Keratinocyte (primary cell): ENCODE measurements around the gene CDK15. TPM values are rescaled to one million over a fixed set of nuclear protein-coding genes. Genes with fewer than 3 reads are reported as not detected.

Experiments used
- DNase-seq: peaks from one replicate; pipeline ENCODE4 v3.0.0-alpha.2; 2011; ENCODE audit warnings: low read depth, missing footprints, low spot score
- FAIRE-seq: peaks from 2 replicates; lab custom pipeline; 2011; peaks lifted over from hg19 to GRCh38; lab: Jason Lieb, UNC
- H2AFZ ChIP-seq: 2 replicates; pipeline ENCODE4 v1.6.0; 2012; ENCODE audit warnings: low read length, control low read depth, inconsistent platforms; ENCODE audit not compliant: control insufficient read depth
- H3K27ac ChIP-seq: 2 replicates; pipeline ENCODE4 v1.5.1; 2011; ENCODE audit warnings: low read length; ENCODE audit not compliant: control insufficient read depth, insufficient read depth
- H3K27me3 ChIP-seq: 3 replicates; pipeline ENCODE4 v1.6.0; 2011; ENCODE audit warnings: low read length; ENCODE audit not compliant: control insufficient read depth, insufficient read depth; ENCODE audit errors: extremely low read depth
- H3K36me3 ChIP-seq, 2 experiments: 2 replicates in 1 of 2; 3 replicates in 1 of 2; pipeline ENCODE4 v1.5.1; 2011; ENCODE audit warnings: low read length in 2 of 2, mild to moderate bottlenecking in 1 of 2; ENCODE audit not compliant: control insufficient read depth in 2 of 2, insufficient read depth in 2 of 2; ENCODE audit errors: extremely low read depth in 1 of 2
- H3K4me1 ChIP-seq: 3 replicates; pipeline ENCODE4 v1.5.1; 2011; ENCODE audit warnings: low read length; ENCODE audit not compliant: control insufficient read depth, insufficient read depth; ENCODE audit errors: extremely low read depth
- H3K4me2 ChIP-seq: 3 replicates; pipeline ENCODE4 v1.6.0; 2011; ENCODE audit warnings: low read depth, low read length; ENCODE audit not compliant: control insufficient read depth, insufficient read depth; ENCODE audit errors: extremely low read depth
- H3K4me3 ChIP-seq, 3 experiments: fragments of 200-600 bp in 1 of 3; sonication (generic) in 1 of 3; 2 replicates in 2 of 3; 3 replicates in 1 of 3; pipeline ENCODE4 v1.5.1; 2011 to 2016; ENCODE audit warnings: low read length in 3 of 3, mild to moderate bottlenecking in 3 of 3, control low read depth in 2 of 3, inconsistent platforms in 1 of 3, low read depth in 1 of 3, mixed read lengths in 1 of 3, mixed run types in 1 of 3, moderate library complexity in 1 of 3; ENCODE audit not compliant: control insufficient read depth in 2 of 3, insufficient read depth in 2 of 3; ENCODE audit errors: extremely low read depth in 1 of 3
- H3K79me2 ChIP-seq: 2 replicates; pipeline ENCODE4 v1.6.0; 2012; ENCODE audit warnings: low read length; ENCODE audit not compliant: control insufficient read depth, insufficient read depth
- H3K9ac ChIP-seq: 3 replicates; pipeline ENCODE4 v1.6.0; 2011; ENCODE audit warnings: low read length; ENCODE audit not compliant: control insufficient read depth, insufficient read depth; ENCODE audit errors: extremely low read depth
- H3K9me1 ChIP-seq: 3 replicates; pipeline ENCODE4 v1.6.0; 2011; ENCODE audit warnings: low read length; ENCODE audit not compliant: control insufficient read depth, insufficient read depth; ENCODE audit errors: extremely low read depth
- H3K9me3 ChIP-seq: 2 replicates; pipeline ENCODE4 v1.5.1; 2012; ENCODE audit warnings: low read depth, low read length; ENCODE audit not compliant: control insufficient read depth
- H4K20me1 ChIP-seq: 3 replicates; pipeline ENCODE4 v1.6.0; 2011; ENCODE audit warnings: low read length; ENCODE audit not compliant: control insufficient read depth, insufficient read depth; ENCODE audit errors: extremely low read depth
- CTCF ChIP-seq, 3 experiments: IDR thresholded peaks in 1 of 3; conservative IDR thresholded peaks in 1 of 3; optimal IDR thresholded peaks in 1 of 3; 2 replicates in 2 of 3; 3 replicates in 1 of 3; pipeline versions ENCODE3 to v1.5.1; 2011; ENCODE audit warnings: low read length in 3 of 3, mild to moderate bottlenecking in 3 of 3, moderate library complexity in 2 of 3, control low read depth in 1 of 3, inconsistent platforms in 1 of 3; ENCODE audit not compliant: insufficient read depth in 2 of 3; ENCODE audit errors: extremely low read depth in 1 of 3
- EZH2 ChIP-seq: IDR thresholded peaks from one replicate; pipeline ENCODE4 v1.6.1; 2012; ENCODE audit warnings: inconsistent platforms, mild to moderate bottlenecking, low read length, moderate library complexity
- dilution Hi-C: fragments of 300-500 bp; cut with MboI; formaldehyde crosslinking; loops from one replicate; pipeline ENCODE4 v1.7.0; 2020; ENCODE audit warnings: low sequenced_read_pairs; ENCODE audit not compliant: extremely low pct_ligation_motif_present
- polyA plus RNA-seq, 5 experiments: library from polyadenylated mRNA; depleted of rRNA in 3 of 5; stranded (reverse) in 3 of 5; stranded (forward) in 1 of 5; unstranded in 1 of 5; fragments of >200 nt; gene quantifications; 1 replicate in 1 of 5; 2 replicates in 3 of 5; 3 replicates in 1 of 5; pipeline versions ENCODE4 v1.2.1 to v1.2.3, GENCODE V29; 2011 to 2012; ENCODE audit warnings: missing spikeins in 2 of 5, low read depth in 1 of 5, low replicate concordance in 1 of 5

The CDK15 gene
- polyA plus RNA-seq, 1 donor (not counting 4 experiments of a cell fraction or from before 2014, with no cell fraction given) = 0.96 TPM

DNA sequence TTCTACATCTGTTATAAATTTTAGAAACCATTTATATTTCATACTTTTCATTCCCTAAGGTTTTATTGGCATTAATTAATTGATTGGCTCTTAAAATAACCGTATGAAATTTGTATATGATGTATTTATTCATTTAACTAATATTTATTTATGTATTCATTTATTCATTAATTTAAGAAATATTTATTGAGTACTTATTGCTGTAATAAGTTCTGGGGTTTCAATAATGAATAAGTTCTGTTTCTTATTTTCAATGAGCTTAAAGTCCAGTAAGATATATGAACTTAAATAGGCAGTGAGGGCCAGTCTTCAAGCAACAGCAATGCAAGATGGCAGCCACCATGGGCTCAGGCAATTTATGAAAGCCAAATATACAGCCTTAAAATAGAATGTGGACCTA is 17.9 kb downstream of the CDK15 start:
- H3K4me1 ChIP-seq = peaks cover 4% of the 10 kb centered on the region
- no peak overlapping the region for H3K4me3 ChIP-seq
- TF ChIP-seq CTCF (optimal IDR thresholded peaks at IDR 0.05 in 1 of 3, IDR thresholded peaks at IDR 0.05 in 1 of 3, conservative IDR thresholded peaks at IDR 0.05 in 1 of 3; ENCODE audit: extremely low read depth in 1 of 3, insufficient read depth in 2 of 3, low read length in 3 of 3) = no peak
- no peak for TF ChIP-seq EZH2
- H2AFZ ChIP-seq = no peak overlapping the region
- no peak overlapping the region for H3K27ac ChIP-seq
- H3K9me3 ChIP-seq = no peaks in the 10 kb centered on the region
- no peak overlapping the region for H3K9ac ChIP-seq
- no peaks in the 10 kb centered on the region for H4K20me1 ChIP-seq
- FAIRE-seq (no peak), DNase-seq (no peak)
- H3K9me1 ChIP-seq = no peaks in the 10 kb centered on the region
- H3K36me3 ChIP-seq = no peaks in the 10 kb centered on the region
- no peaks in the 10 kb centered on the region for H3K27me3 ChIP-seq
- dilution Hi-C loops = no loop called here
- H3K79me2 ChIP-seq = no peaks in the 10 kb centered on the region
- H3K4me2 ChIP-seq = no peak overlapping the region

DNA sequence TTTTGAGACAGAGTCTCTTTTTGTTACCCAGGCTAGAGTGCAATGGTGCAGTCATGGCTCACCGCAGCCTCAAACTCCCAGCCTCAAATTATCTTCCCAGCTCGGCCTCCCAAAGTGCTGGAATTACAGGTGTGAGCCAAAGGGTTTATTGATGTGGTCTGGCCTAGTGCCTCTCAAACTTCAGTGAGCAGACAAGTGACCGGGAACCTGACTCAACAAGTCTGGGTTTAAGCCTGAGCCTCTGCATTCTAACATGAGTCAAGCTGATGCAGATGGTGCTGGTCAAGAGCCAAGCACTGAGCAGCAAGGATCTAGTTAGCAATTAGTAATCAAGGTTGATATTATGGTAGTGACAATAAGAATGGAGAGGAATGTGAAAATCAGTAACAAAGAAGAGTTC is 21.3 kb downstream of the CDK15 start:
- no peaks in the 10 kb centered on the region for H3K9me1 ChIP-seq
- TF ChIP-seq CTCF (optimal IDR thresholded peaks at IDR 0.05 in 1 of 3, IDR thresholded peaks at IDR 0.05 in 1 of 3, conservative IDR thresholded peaks at IDR 0.05 in 1 of 3; ENCODE audit: extremely low read depth in 1 of 3, insufficient read depth in 2 of 3, low read length in 3 of 3) (no peak), EZH2 (no peak)

More for the DNA sequence above, 21.3 kb downstream of the CDK15 start:
- dilution Hi-C loops = no loop called here
- no peaks in the 10 kb centered on the region for H3K27me3 ChIP-seq
- FAIRE-seq (no peak), DNase-seq (no peak)
- no peaks in the 10 kb centered on the region for H3K36me3 ChIP-seq
- no peak overlapping the region for H2AFZ ChIP-seq
- no peak overlapping the region for H3K4me2 ChIP-seq
- no peak overlapping the region for H3K9ac ChIP-seq
- H3K27ac ChIP-seq = no peak overlapping the region
- no peaks in the 10 kb centered on the region for H4K20me1 ChIP-seq
- no peak overlapping the region for H3K4me3 ChIP-seq
- no peaks in the 10 kb centered on the region for H3K9me3 ChIP-seq
- no peaks in the 10 kb centered on the region for H3K79me2 ChIP-seq
- peaks cover 4% of the 10 kb centered on the region for H3K4me1 ChIP-seq
